Kidney glomerular epithelial cell (primary cell): ENCODE results near the gene PRDM15.

Source experiments
- DNase-seq: peaks from one replicate; lab custom pipeline; 2025; lab: John Stamatoyannopoulos, UW

PRDM15 gene

GRCh38 chr21:41839387-41840000 is 39.6 kb downstream of the PRDM15 start:
- DNase-seq = no peak

GRCh38 chr21:41837756-41838297 is 41.3 kb downstream of the PRDM15 start:
- no peak for DNase-seq

- DNase-seq = no peak
These were observed 42.8 kb downstream of the PRDM15 start for GRCh38 chr21:41836166-41837015.

GRCh38 chr21:41835711-41836154 is 43.4 kb downstream of the PRDM15 start:
- DNase-seq = no peak

- no peak for DNase-seq
These were observed 44.0 kb downstream of the PRDM15 start for GRCh38 chr21:41834926-41835663.

GRCh38 chr21:41834252-41834925 is 44.8 kb downstream of the PRDM15 start:
- no peak for DNase-seq

GRCh38 chr21:41833497-41834115 is 45.5 kb downstream of the PRDM15 start:
- no peak for DNase-seq

GRCh38 chr21:41832596-41833496 is 46.3 kb downstream of the PRDM15 start:
- DNase-seq = no peak

- DNase-seq = no peak
These were observed 47.1 kb downstream of the PRDM15 start for GRCh38 chr21:41831866-41832595.

GRCh38 chr21:41831453-41831831 is 47.7 kb downstream of the PRDM15 start:
- DNase-seq = no peak

GRCh38 chr21:41830764-41831452 is 48.2 kb downstream of the PRDM15 start:
- no peak for DNase-seq

- DNase-seq = no peak
These were observed 48.9 kb downstream of the PRDM15 start for GRCh38 chr21:41830145-41830707.

- DNase-seq = no peak
These were observed 50.2 kb downstream of the PRDM15 start for GRCh38 chr21:41828884-41829360.

- DNase-seq = no peak
These were observed 50.9 kb downstream of the PRDM15 start for GRCh38 chr21:41827951-41828883.

- no peak for DNase-seq
These were observed 53.3 kb downstream of the PRDM15 start for GRCh38 chr21:41825881-41826280.

- DNase-seq = no peak
These were observed 53.9 kb downstream of the PRDM15 start for GRCh38 chr21:41825216-41825615.

- no peak for DNase-seq
These were observed 54.5 kb downstream of the PRDM15 start for GRCh38 chr21:41824466-41825207.
